ENCODE measurements around the gene SCN5A. TPM values are rescaled to one million over a fixed set of nuclear protein-coding genes. Genes with fewer than 3 reads are reported as not detected.
A peak's percentile ranks its signal among the peaks of the same experiment; 100 is the strongest.

The SCN5A gene
- total and polyA plus RNA-seq, 2 of the 8 experiments (the other 6 are each of a cell fraction or from before 2014, with no cell fraction given), result 4.8 to 11.4 TPM

- CTCF ChIA-PET (ENCODE audit: partially characterized antibody), result interaction anchor here (0.7 to 14.0 kb wide), 11 partner anchors 9 to 156 kb away, joined by 3 to 506 read pairs (median 10); partner anchors contain the start of genes EXOG and SCN5A
- 85% methylated on average over 1 of the region's 1 CpG; no CpG with 5 or more reads in 1 of the 2 experiments for WGBS, 2 experiments (ENCODE audit: extremely low coverage in 1 of 2, insufficient coverage in 1 of 2, insufficient read length in 1 of 2, insufficient replicate concordance in 2 of 2, low coverage in 1 of 2, low lambda C conversion rate in 2 of 2, missing lambda C conversion rate in 1 of 2)
- no peak overlapping the region for H3K4me3 ChIP-seq (ENCODE audit: extremely low read depth in 1 of 4, insufficient read depth in 2 of 4, low read depth in 3 of 4, low read length in 4 of 4)
Measured at GRCh38 chr3:38652934-38653333, 3.4 kb upstream of the SCN5A start.

More at GRCh38 chr3:38652934-38653333, 3.4 kb upstream of the SCN5A start:
- Histone ChIP-seq H3K79me1 (ENCODE audit: low read depth, low read length) (no peaks in the 10 kb centered on the region), H3K9me3 (ENCODE audit: insufficient read depth in 2 of 2, low read depth in 1 of 2, low read length in 1 of 2) (no peaks in the 10 kb centered on the region), H2BK15ac (ENCODE audit: low read length) (no peak overlapping the region), H3K23me2 (ENCODE audit: low read depth, low read length) (peaks cover 14% of the 10 kb centered on the region; the same call in 1 of the 2 replicates), H3K36me3 (ENCODE audit: control insufficient read depth in 2 of 4, insufficient read depth in 4 of 4, low read length in 3 of 4) (no peaks in the 10 kb centered on the region), H4K5ac (ENCODE audit: insufficient read length, low read depth, low read length) (no peak overlapping the region), H3K18ac (ENCODE audit: extremely low read depth, low read length) (no peak overlapping the region), H3K9ac (replicated peaks in 1 of 4; ENCODE audit: extremely low read depth in 1 of 4, low read depth in 3 of 4, low read length in 3 of 4) (no peak overlapping the region), H3K27ac (ENCODE audit: low read depth, low read length) (no peak overlapping the region), H3K23ac (ENCODE audit: insufficient read length) (no peak overlapping the region), H4K91ac (replicated peaks; ENCODE audit: insufficient read length, low read length) (no peak overlapping the region), H2AK5ac (ENCODE audit: low read depth, low read length) (no peak overlapping the region), H3K4me1 (replicated peaks in 1 of 4; ENCODE audit: control insufficient read depth in 3 of 4, insufficient read depth in 4 of 4, low read length in 3 of 4) (peaks cover 0 to 18% (median 9%) of the 10 kb centered on the region in 4 experiments; a peak in 6 of 7 replicates), H3K79me2 (ENCODE audit: control insufficient read depth in 1 of 2, insufficient read depth in 2 of 2, low read length in 2 of 2) (no peaks in the 10 kb centered on the region), H2BK12ac (ENCODE audit: low read depth, low read length) (no peak overlapping the region), H3K4me2 (ENCODE audit: insufficient read depth in 1 of 2, low read depth in 2 of 2, low read length in 2 of 2) (no peak overlapping the region), H3K27me3 (replicated peaks in 1 of 4; ENCODE audit: control insufficient read depth in 3 of 4, extremely low read depth in 1 of 4, insufficient read depth in 3 of 4, low read length in 3 of 4) (peaks cover 0 to 40% (median 26%) of the 10 kb centered on the region in 4 experiments; a peak in 6 of 7 replicates), H3K14ac (ENCODE audit: insufficient read length) (no peak overlapping the region), H2BK120ac (replicated peaks; ENCODE audit: low read depth, low read length) (no peak overlapping the region), H2AFZ (ENCODE audit: low read length) (no peak overlapping the region), H4K8ac (ENCODE audit: extremely low read depth, insufficient read depth, low read length) (no peak overlapping the region), H2BK20ac (ENCODE audit: low read length) (no peak overlapping the region), H2BK5ac (ENCODE audit: low read depth, low read length) (no peak overlapping the region), H3K4ac (replicated peaks; ENCODE audit: insufficient read length, low read depth, low read length) (no peak overlapping the region), H4K20me1 (replicated peaks in 1 of 2; ENCODE audit: control insufficient read depth in 1 of 2, insufficient read depth in 2 of 2, low read length in 2 of 2) (peaks cover 0 to 10% of the 10 kb centered on the region in 2 experiments), H3K56ac (replicated peaks; ENCODE audit: insufficient read length, low read depth, low read length) (no peak overlapping the region)
- FAIRE-seq (no peak), DNase-seq (ENCODE audit: low read depth in 1 of 2, low spot score in 2 of 2) (no peak)
- TF ChIP-seq MAFK (IDR thresholded peaks at IDR 0.05; ENCODE audit: low read depth, low read length) (no peak), BACH1 (IDR thresholded peaks at IDR 0.05; ENCODE audit: low read length) (peak; percentile 26; the same call in 1 of the 2 replicates)
- POLR2A ChIA-PET (ENCODE audit: partially characterized antibody), result interaction anchor here (1.0 kb wide), 1 partner anchor 10 kb away, joined by 3 read pairs; no protein-coding TSS in a partner anchor
